AG09309 (cell line): Measurements from ENCODE around the gene AVEN.

Experiments used
- DNase-seq: peaks from one replicate; pipeline ENCODE4 v3.0.0-alpha.2; 2010; ENCODE audit warnings: low read depth
- H3K4me3 ChIP-seq: 2 replicates; pipeline ENCODE4 v1.5.1; 2011; ENCODE audit warnings: mild to moderate bottlenecking, low read depth, low read length, moderate library complexity; ENCODE audit not compliant: control insufficient read depth
- CTCF ChIP-seq: IDR thresholded peaks from 2 replicates; pipeline ENCODE4 v1.5.1; 2011; ENCODE audit warnings: mild to moderate bottlenecking, low read depth, low read length, inconsistent platforms; ENCODE audit not compliant: insufficient read depth, control insufficient read depth; ENCODE audit errors: missing control alignments

Gene AVEN

GRCh38 chr15:34070003-34070402, 31.0 kb upstream of the AVEN start:
- H3K4me3 ChIP-seq: no peak overlapping the region
- TF ChIP-seq CTCF: no peak
- no peak for DNase-seq

- no peak for DNase-seq
- H3K4me3 ChIP-seq: no peak overlapping the region
Observed at GRCh38 chr15:34065941-34066340, 26.9 kb upstream of the AVEN start.

GRCh38 chr15:34065261-34065660, 26.3 kb upstream of the AVEN start:
- DNase-seq: no peak

More at GRCh38 chr15:34065941-34066340, 26.9 kb upstream of the AVEN start:
- no peak for TF ChIP-seq CTCF

GRCh38 chr15:34064438-34064837, 25.4 kb upstream of the AVEN start:
- no peak for DNase-seq
- no peak overlapping the region for H3K4me3 ChIP-seq
- no peak for TF ChIP-seq CTCF

More at GRCh38 chr15:34065261-34065660, 26.3 kb upstream of the AVEN start:
- H3K4me3 ChIP-seq: no peak overlapping the region
- TF ChIP-seq CTCF: no peak

- no peak overlapping the region for H3K4me3 ChIP-seq
- TF ChIP-seq CTCF: no peak
- DNase-seq: no peak
Observed at GRCh38 chr15:34059946-34060345, 20.9 kb upstream of the AVEN start.

GRCh38 chr15:34059476-34059875, 20.5 kb upstream of the AVEN start:
- H3K4me3 ChIP-seq: no peak overlapping the region
- no peak for DNase-seq

More at GRCh38 chr15:34059476-34059875, 20.5 kb upstream of the AVEN start:
- TF ChIP-seq CTCF: no peak
